Endothelial cell of umbilical vein (primary cell): ENCODE data around the gene ELMOD3.

Experiments
- CTCF ChIP-seq, 2 donors: IDR thresholded peaks; 1 replicate in 1 of 2; 2 replicates in 1 of 2; pipeline ENCODE4 v1.5.1; 2011; ENCODE audit warnings: low read length in 2 of 2, mild to moderate bottlenecking in 2 of 2, moderate library complexity in 2 of 2, control low read depth in 1 of 2, inconsistent platforms in 1 of 2, low read depth in 1 of 2; ENCODE audit not compliant: insufficient read depth in 1 of 2; ENCODE audit errors: extremely low read depth in 1 of 2
- POLR2A ChIP-seq: IDR thresholded peaks from 2 replicates; pipeline ENCODE4 v1.6.1; 2012; ENCODE audit warnings: low read depth, mild to moderate bottlenecking, control low read depth, low read length

- no peak for TF ChIP-seq POLR2A
- TF ChIP-seq CTCF (IDR thresholded peaks at IDR 0.05; ENCODE audit: extremely low read depth in 1 of 2, insufficient read depth in 1 of 2, low read depth in 1 of 2, low read length in 2 of 2), result no peak
Observed at GRCh38 chr2:85324639-85325465, 29.7 kb upstream of the ELMOD3 start.
